SK-N-SH (cell line): ENCODE results near the gene CLCN5. TPM values are rescaled to one million over a fixed set of nuclear protein-coding genes. Genes with fewer than 3 reads are reported as not detected.

Experiments used
- CTCF ChIA-PET: fragments of 300-600, 350-600 bp; formaldehyde crosslinking; extraction: SDS; loops from one replicate; lab custom pipeline; 2021; lab: Yijun Ruan, JAX
- POLR2A ChIA-PET: fragments of 350-600 bp; sonication (Branson Sonifier 250); formaldehyde crosslinking; extraction: SDS; loops from one replicate; lab custom pipeline; 2020; ENCODE audit warnings: antibody characterized with exemption, inconsistent platforms; lab: Yijun Ruan, JAX
- DNase-seq: peaks from one replicate; pipeline ENCODE4 v3.0.0; 2012
- H2AFZ ChIP-seq: fragments of 200-600 bp; sonication (generic); 2 replicates; pipeline ENCODE4 v1.8.1; 2016; ENCODE audit warnings: antibody characterized with exemption, mild to moderate bottlenecking, low read depth
- H3F3A ChIP-seq: fragments of 200-600 bp; sonication (generic); replicated peaks from 2 replicates; pipeline ENCODE3; 2016; ENCODE audit warnings: antibody characterized with exemption, mild to moderate bottlenecking; ENCODE audit not compliant: insufficient read depth
- H3K27ac ChIP-seq, 2 experiments: fragments of 200-500 bp in 1 of 2; fragments of 200-600 bp in 1 of 2; sonication (Bioruptor generic) in 1 of 2; sonication (generic), shearing (Covaris generic) in 1 of 2; 2 replicates each; pipeline versions ENCODE4 v1.5.1 to v1.6.1; 2014 to 2016; ENCODE audit warnings: low read depth in 2 of 2, inconsistent platforms in 1 of 2, low read length in 1 of 2, mild to moderate bottlenecking in 1 of 2, mixed read lengths in 1 of 2
- H3K27me3 ChIP-seq: fragments of 200-600 bp; sonication (generic), shearing (Covaris generic); 2 replicates; pipeline ENCODE4 v1.6.1; 2016; ENCODE audit warnings: mixed run types; ENCODE audit not compliant: insufficient read depth
- H3K36me3 ChIP-seq, 2 experiments: fragments of 200-500 bp in 1 of 2; fragments of 200-600 bp in 1 of 2; sonication (Bioruptor generic) in 1 of 2; sonication (generic) in 1 of 2; replicated peaks in 1 of 2; 2 replicates each; pipeline versions ENCODE3 to v1.5.1; 2014 to 2016; ENCODE audit warnings: low read length in 1 of 2, mild to moderate bottlenecking in 1 of 2; ENCODE audit not compliant: insufficient read depth in 2 of 2, control insufficient read depth in 1 of 2
- H3K4me1 ChIP-seq, 2 experiments: fragments of 200-500 bp in 1 of 2; fragments of 200-600 bp in 1 of 2; sonication (Bioruptor generic) in 1 of 2; sonication (generic), shearing (Covaris generic) in 1 of 2; 2 replicates each; pipeline versions ENCODE4 v1.5.1 to v1.6.1; 2014 to 2016; ENCODE audit warnings: low read depth in 1 of 2, low read length in 1 of 2, mixed run types in 1 of 2; ENCODE audit not compliant: insufficient read depth in 2 of 2, control insufficient read depth in 1 of 2
- H3K4me2 ChIP-seq: fragments of 200-600 bp; sonication (generic), shearing (Covaris generic); 2 replicates; pipeline ENCODE4 v1.6.1; 2017; ENCODE audit warnings: mixed run types
- H3K4me3 ChIP-seq, 2 experiments: fragments of 200-500 bp in 1 of 2; fragments of 200-600 bp in 1 of 2; sonication (Bioruptor generic) in 1 of 2; sonication (generic), shearing (Covaris generic) in 1 of 2; 2 replicates each; pipeline versions ENCODE4 v1.5.1 to v1.8.1; 2014 to 2016; ENCODE audit warnings: low read depth in 2 of 2, inconsistent platforms in 1 of 2, low read length in 1 of 2, mild to moderate bottlenecking in 1 of 2, mixed read lengths in 1 of 2, moderate library complexity in 1 of 2
- H3K79me2 ChIP-seq: fragments of 200-600 bp; sonication (generic); 2 replicates; pipeline ENCODE4 v1.8.1; 2017; ENCODE audit warnings: mild to moderate bottlenecking; ENCODE audit not compliant: insufficient read depth
- H3K9ac ChIP-seq: fragments of 200-600 bp; sonication (generic); 2 replicates; pipeline ENCODE4 v1.6.1; 2017; ENCODE audit warnings: mixed run types
- H3K9me2 ChIP-seq: fragments of 200-600 bp; sonication (generic); 2 replicates; pipeline ENCODE4 v1.6.1; 2017; ENCODE audit warnings: mixed run types
- H3K9me3 ChIP-seq: fragments of 200-600 bp; sonication (generic); 2 replicates; pipeline ENCODE4 v1.6.1; 2017; ENCODE audit warnings: mixed run types, mild to moderate bottlenecking, moderate library complexity
- H4K20me1 ChIP-seq: fragments of 200-600 bp; sonication (generic); 2 replicates; pipeline ENCODE4 v1.6.1; 2017; ENCODE audit warnings: mild to moderate bottlenecking, mixed run types; ENCODE audit not compliant: insufficient read depth
- CTCF ChIP-seq: fragments of 200-600 bp; sonication (generic); IDR thresholded peaks from 2 replicates; pipeline ENCODE4 v1.6.1; 2017; ENCODE audit warnings: antibody characterized with exemption, mild to moderate bottlenecking, moderate library complexity
- EP300 ChIP-seq, 2 experiments: IDR thresholded peaks; 2 replicates each; pipeline versions ENCODE4 v1.4.0 to v1.6.1; 2012; ENCODE audit warnings: borderline replicate concordance in 1 of 2, low read depth in 1 of 2, low read length in 1 of 2
- FOSL2 ChIP-seq: IDR thresholded peaks from 2 replicates; pipeline ENCODE4 v1.4.0; 2012; ENCODE audit warnings: low read depth, mild to moderate bottlenecking, moderate library complexity, borderline replicate concordance
- GABPA ChIP-seq: IDR thresholded peaks from 2 replicates; pipeline ENCODE4 v1.4.0; 2012; ENCODE audit warnings: low read depth, mild to moderate bottlenecking
- GATA2 ChIP-seq: sonication (generic); formaldehyde crosslinking; IDR thresholded peaks from 2 replicates; pipeline ENCODE4 v1.5.0; 2020; ENCODE audit warnings: mild to moderate bottlenecking, missing genetic modification reagents
- IRF3 ChIP-seq: fragments of 150-350 bp; IDR thresholded peaks from 2 replicates; pipeline ENCODE4 v1.6.1; 2016; ENCODE audit warnings: mild to moderate bottlenecking, low read depth, low read length
- JUND ChIP-seq: IDR thresholded peaks from 2 replicates; pipeline ENCODE4 v1.4.0; 2012
- MAX ChIP-seq: IDR thresholded peaks from 2 replicates; pipeline ENCODE4 v1.4.0; 2012; ENCODE audit warnings: low read depth
- MXI1 ChIP-seq: IDR thresholded peaks from 2 replicates; pipeline ENCODE4 v1.6.1; 2012; ENCODE audit warnings: mild to moderate bottlenecking, low read depth, low read length, improper control_type of control experiment
- NFIC ChIP-seq: IDR thresholded peaks from 2 replicates; pipeline ENCODE4 v1.4.0; 2012; ENCODE audit warnings: borderline replicate concordance
- POLR2AphosphoS5 ChIP-seq: IDR thresholded peaks from 2 replicates; pipeline ENCODE4 v1.6.1; 2012; ENCODE audit warnings: low read depth, low read length
- RAD21 ChIP-seq: IDR thresholded peaks from 2 replicates; pipeline ENCODE4 v1.6.1; 2012; ENCODE audit warnings: mild to moderate bottlenecking, low read length
- RCOR1 ChIP-seq: fragments of 150-350 bp; IDR thresholded peaks from 2 replicates; pipeline ENCODE4 v1.6.1; 2017; ENCODE audit warnings: antibody characterized with exemption, low read length
- RXRA ChIP-seq: IDR thresholded peaks from 2 replicates; pipeline ENCODE4 v1.4.0; 2012; ENCODE audit warnings: low read depth, mild to moderate bottlenecking, borderline replicate concordance
- TAF1 ChIP-seq: IDR thresholded peaks from 2 replicates; pipeline ENCODE4 v1.6.1; 2012; ENCODE audit warnings: low read depth, mild to moderate bottlenecking, low read length, moderate library complexity, borderline replicate concordance
- TCF12 ChIP-seq: IDR thresholded peaks from 2 replicates; pipeline ENCODE4 v1.4.0; 2012
- TEAD4 ChIP-seq: IDR thresholded peaks from 2 replicates; pipeline ENCODE4 v1.4.0; 2012; ENCODE audit warnings: mild to moderate bottlenecking, borderline replicate concordance; ENCODE audit not compliant: insufficient read depth
- WGBS: methylation state at CpG from one replicate; pipeline ENCODE4 v1.1.6; 2017; ENCODE audit warnings: low lambda C conversion rate; 5-methylcytosine and 5-hydroxymethylcytosine counted together
- polyA plus RNA-seq, 3 experiments: library from polyadenylated mRNA; depleted of rRNA; stranded (reverse); fragments of >200 nt; gene quantifications; 2 replicates each; pipeline ENCODE4 v1.2.3, GENCODE V29; 2012
- TF ChIP-seq, protein P1 (sequence below): IDR thresholded peaks from 2 replicates; pipeline ENCODE4 v1.4.0; 2012; ENCODE audit warnings: low read depth, borderline replicate concordance
- TF ChIP-seq, protein P2 (sequence below): IDR thresholded peaks from 2 replicates; pipeline ENCODE4 v1.6.1; 2012; ENCODE audit warnings: mild to moderate bottlenecking, low read depth, low read length, moderate library complexity

CLCN5 gene
- polyA plus RNA-seq, 1 of the 3 experiments (the other 2 are of a cell fraction): 1.7 TPM

DNA sequence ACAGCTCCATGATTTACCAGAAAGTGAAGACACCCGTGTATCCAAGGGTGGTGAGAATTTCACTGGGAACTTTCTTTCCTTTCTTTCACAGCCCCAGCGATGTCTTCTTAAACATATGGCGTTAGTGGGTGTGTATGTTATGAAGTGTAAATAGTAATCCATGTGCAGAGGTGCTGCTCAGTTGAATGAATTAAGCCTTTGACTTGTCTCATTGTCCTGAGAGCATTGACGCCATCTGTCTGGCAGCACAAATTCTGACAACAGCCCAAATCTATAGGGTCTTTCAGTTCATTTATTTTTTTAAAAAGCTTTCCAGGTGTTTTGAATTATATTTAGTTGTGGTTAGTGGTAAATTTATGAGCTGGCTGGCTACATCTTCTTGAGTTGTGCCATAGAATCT, 69.4 kb downstream of the CLCN5 start:
- no peaks in the 10 kb centered on the region for H3K79me2 ChIP-seq
- no peak overlapping the region for H3K27ac ChIP-seq
- no peaks in the 10 kb centered on the region for H3K36me3 ChIP-seq
- no peak for DNase-seq
- H3K9ac ChIP-seq: no peak overlapping the region
- no peaks in the 10 kb centered on the region for H3F3A ChIP-seq
- no peaks in the 10 kb centered on the region for H3K9me3 ChIP-seq
- no peak overlapping the region for H2AFZ ChIP-seq
- TF ChIP-seq TEAD4: no peak
- no peak for TF ChIP-seq MXI1
- no peak for TF ChIP-seq RXRA
- no peak for TF ChIP-seq NFIC
- no peak for TF ChIP-seq TAF1
- TF ChIP-seq MAX: no peak
- TF ChIP-seq CTCF: no peak
- no peak for TF ChIP-seq GATA2 (CRISPR knock-in tag)
- TF ChIP-seq RCOR1: no peak
- no peak for TF ChIP-seq EP300 (IDR thresholded peaks at IDR 0.05; ENCODE audit: borderline replicate concordance in 1 of 2, low read depth in 1 of 2, low read length in 1 of 2)
- no peak for TF ChIP-seq IRF3
- no peak for TF ChIP-seq RAD21
- no peak for TF ChIP-seq TCF12
- no peak for TF ChIP-seq POLR2AphosphoS5
- no peak for TF ChIP-seq FOSL2
- no peak for TF ChIP-seq GABPA
- TF ChIP-seq, protein P1, sequence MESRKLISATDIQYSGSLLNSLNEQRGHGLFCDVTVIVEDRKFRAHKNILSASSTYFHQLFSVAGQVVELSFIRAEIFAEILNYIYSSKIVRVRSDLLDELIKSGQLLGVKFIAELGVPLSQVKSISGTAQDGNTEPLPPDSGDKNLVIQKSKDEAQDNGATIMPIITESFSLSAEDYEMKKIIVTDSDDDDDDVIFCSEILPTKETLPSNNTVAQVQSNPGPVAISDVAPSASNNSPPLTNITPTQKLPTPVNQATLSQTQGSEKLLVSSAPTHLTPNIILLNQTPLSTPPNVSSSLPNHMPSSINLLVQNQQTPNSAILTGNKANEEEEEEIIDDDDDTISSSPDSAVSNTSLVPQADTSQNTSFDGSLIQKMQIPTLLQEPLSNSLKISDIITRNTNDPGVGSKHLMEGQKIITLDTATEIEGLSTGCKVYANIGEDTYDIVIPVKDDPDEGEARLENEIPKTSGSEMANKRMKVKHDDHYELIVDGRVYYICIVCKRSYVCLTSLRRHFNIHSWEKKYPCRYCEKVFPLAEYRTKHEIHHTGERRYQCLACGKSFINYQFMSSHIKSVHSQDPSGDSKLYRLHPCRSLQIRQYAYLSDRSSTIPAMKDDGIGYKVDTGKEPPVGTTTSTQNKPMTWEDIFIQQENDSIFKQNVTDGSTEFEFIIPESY: no peak
- TF ChIP-seq JUND: no peak
- TF ChIP-seq, protein P2, sequence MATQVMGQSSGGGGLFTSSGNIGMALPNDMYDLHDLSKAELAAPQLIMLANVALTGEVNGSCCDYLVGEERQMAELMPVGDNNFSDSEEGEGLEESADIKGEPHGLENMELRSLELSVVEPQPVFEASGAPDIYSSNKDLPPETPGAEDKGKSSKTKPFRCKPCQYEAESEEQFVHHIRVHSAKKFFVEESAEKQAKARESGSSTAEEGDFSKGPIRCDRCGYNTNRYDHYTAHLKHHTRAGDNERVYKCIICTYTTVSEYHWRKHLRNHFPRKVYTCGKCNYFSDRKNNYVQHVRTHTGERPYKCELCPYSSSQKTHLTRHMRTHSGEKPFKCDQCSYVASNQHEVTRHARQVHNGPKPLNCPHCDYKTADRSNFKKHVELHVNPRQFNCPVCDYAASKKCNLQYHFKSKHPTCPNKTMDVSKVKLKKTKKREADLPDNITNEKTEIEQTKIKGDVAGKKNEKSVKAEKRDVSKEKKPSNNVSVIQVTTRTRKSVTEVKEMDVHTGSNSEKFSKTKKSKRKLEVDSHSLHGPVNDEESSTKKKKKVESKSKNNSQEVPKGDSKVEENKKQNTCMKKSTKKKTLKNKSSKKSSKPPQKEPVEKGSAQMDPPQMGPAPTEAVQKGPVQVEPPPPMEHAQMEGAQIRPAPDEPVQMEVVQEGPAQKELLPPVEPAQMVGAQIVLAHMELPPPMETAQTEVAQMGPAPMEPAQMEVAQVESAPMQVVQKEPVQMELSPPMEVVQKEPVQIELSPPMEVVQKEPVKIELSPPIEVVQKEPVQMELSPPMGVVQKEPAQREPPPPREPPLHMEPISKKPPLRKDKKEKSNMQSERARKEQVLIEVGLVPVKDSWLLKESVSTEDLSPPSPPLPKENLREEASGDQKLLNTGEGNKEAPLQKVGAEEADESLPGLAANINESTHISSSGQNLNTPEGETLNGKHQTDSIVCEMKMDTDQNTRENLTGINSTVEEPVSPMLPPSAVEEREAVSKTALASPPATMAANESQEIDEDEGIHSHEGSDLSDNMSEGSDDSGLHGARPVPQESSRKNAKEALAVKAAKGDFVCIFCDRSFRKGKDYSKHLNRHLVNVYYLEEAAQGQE: no peak
- TF ChIP-seq, all 33 proteins: peak for 0
- ChIA-PET POLR2A (no interaction called here), CTCF (no interaction called here)
- H3K27me3 ChIP-seq: no peaks in the 10 kb centered on the region
- H3K9me2 ChIP-seq: no peaks in the 10 kb centered on the region
- H3K4me3 ChIP-seq: no peak overlapping the region
- no peaks in the 10 kb centered on the region for H4K20me1 ChIP-seq
- no peaks in the 10 kb centered on the region for H3K4me1 ChIP-seq
- no peak overlapping the region for H3K4me2 ChIP-seq
- 55% methylated on average over 4 of the region's 4 CpGs for WGBS
